GM12801 (cell line): ENCODE data around the gene P2RX3.

Experiments used
- CTCF ChIP-seq: IDR thresholded peaks from one replicate; pipeline ENCODE4 v1.5.1; 2011; ENCODE audit warnings: control low read depth; ENCODE audit not compliant: insufficient read length; ENCODE audit errors: extremely low read depth

The P2RX3 gene

GRCh38 chr11:57413681-57414080, 75.5 kb downstream of the P2RX3 start:
- no peak for TF ChIP-seq CTCF

GRCh38 chr11:57414612-57415212, 76.6 kb downstream of the P2RX3 start:
- TF ChIP-seq CTCF, result no peak

GRCh38 chr11:57416436-57416835, 78.3 kb downstream of the P2RX3 start:
- TF ChIP-seq CTCF, result no peak

- no peak for TF ChIP-seq CTCF
These were observed 78.9 kb downstream of the P2RX3 start for GRCh38 chr11:57417056-57417455.

- TF ChIP-seq CTCF, result no peak
These were observed 80.0 kb downstream of the P2RX3 start for GRCh38 chr11:57418131-57418530.

- no peak for TF ChIP-seq CTCF
These were observed 81.0 kb downstream of the P2RX3 start for GRCh38 chr11:57419146-57419545.

- TF ChIP-seq CTCF, result no peak
These were observed 82.9 kb downstream of the P2RX3 start for GRCh38 chr11:57421066-57421465.
